Stomach (tissue), 4 donors: ENCODE results near the gene CDC14B.

Source experiments
- CTCF ChIP-seq, 7 experiments: fragments of 450-650 bp in 4 of 7; fragments of 200-600 bp in 3 of 7; sonication (generic) in 3 of 7; IDR thresholded peaks; one replicate each; pipeline ENCODE4 v1.5.1; 2016 to 2019; ENCODE audit warnings: antibody characterized with exemption in 7 of 7, control low read depth in 2 of 7, mild to moderate bottlenecking in 1 of 7
- POLR2AphosphoS5 ChIP-seq, 3 donors: sonication (generic); formaldehyde crosslinking; IDR thresholded peaks; one replicate each; pipeline ENCODE4 v1.6.1; 2016; ENCODE audit warnings: antibody characterized with exemption in 3 of 3

- TF ChIP-seq CTCF (IDR thresholded peaks at IDR 0.05) (no peak), POLR2AphosphoS5 (IDR thresholded peaks at IDR 0.05) (no peak)
Observed at GRCh38 chr9:96515621-96516470, 103.8 kb downstream of the CDC14B start.
